Measurements from ENCODE around the gene WWOX. TPM values are rescaled to one million over a fixed set of nuclear protein-coding genes. Genes with fewer than 3 reads are reported as not detected.

The WWOX gene
- total RNA-seq, 2 donors from 2014 or later, result 33.8 to 82.5 TPM

- Histone ChIP-seq H3K36me3 (no peaks in the 10 kb centered on the region), H3K27ac (no peak overlapping the region)
- ATAC-seq (ENCODE audit: insufficient number of reproducible peaks, low FRiP score, low read depth), result no peak
These were observed 965.0 kb downstream of the WWOX start for GRCh38 chr16:79064256-79064972.

GRCh38 chr16:79066561-79066960, 967.1 kb downstream of the WWOX start:
- Histone ChIP-seq H3K4me1 (ENCODE audit: control insufficient read depth in 1 of 2, low read depth in 2 of 2) (no peaks in the 10 kb centered on the region), H3K27me3 (replicated peaks; ENCODE audit: insufficient read depth) (no peaks in the 10 kb centered on the region), H3K9me3 (no peaks in the 10 kb centered on the region), H3K36me3 (no peaks in the 10 kb centered on the region), H3K27ac (no peak overlapping the region), H3K4me3 (no peak overlapping the region)
- ATAC-seq (ENCODE audit: insufficient number of reproducible peaks, low FRiP score, low read depth) (no peak), DNase-seq (ENCODE audit: low spot score) (no peak)
- TF ChIP-seq CTCF (IDR thresholded peaks at IDR 0.05), result no peak

More at GRCh38 chr16:79064256-79064972, 965.0 kb downstream of the WWOX start:
- TF ChIP-seq CTCF (IDR thresholded peaks at IDR 0.05), result no peak
- H3K27me3 ChIP-seq (replicated peaks; ENCODE audit: insufficient read depth), result no peaks in the 10 kb centered on the region
- H3K4me3 ChIP-seq, result no peak overlapping the region
- no peaks in the 10 kb centered on the region for H3K4me1 ChIP-seq (ENCODE audit: control insufficient read depth in 1 of 2, low read depth in 2 of 2)
- DNase-seq (ENCODE audit: low spot score), result no peak
- H3K9me3 ChIP-seq, result no peaks in the 10 kb centered on the region

GRCh38 chr16:79067600-79067999, 968.1 kb downstream of the WWOX start:
- H3K27me3 ChIP-seq (replicated peaks; ENCODE audit: insufficient read depth), result no peaks in the 10 kb centered on the region
- H3K4me3 ChIP-seq, result no peak overlapping the region
- no peak overlapping the region for H3K27ac ChIP-seq
- H3K36me3 ChIP-seq, result no peaks in the 10 kb centered on the region
- TF ChIP-seq CTCF (IDR thresholded peaks at IDR 0.05), result no peak
- H3K4me1 ChIP-seq (ENCODE audit: control insufficient read depth in 1 of 2, low read depth in 2 of 2), result no peaks in the 10 kb centered on the region
- ATAC-seq (ENCODE audit: insufficient number of reproducible peaks, low FRiP score, low read depth), result no peak
- H3K9me3 ChIP-seq, result no peaks in the 10 kb centered on the region
- DNase-seq (ENCODE audit: low spot score), result no peak

- no peak for ATAC-seq (ENCODE audit: insufficient number of reproducible peaks, low FRiP score, low read depth)
- DNase-seq (ENCODE audit: low spot score), result no peak
- Histone ChIP-seq H3K4me1 (ENCODE audit: control insufficient read depth in 1 of 2, low read depth in 2 of 2) (no peaks in the 10 kb centered on the region), H3K27me3 (replicated peaks; ENCODE audit: insufficient read depth) (no peaks in the 10 kb centered on the region), H3K9me3 (no peaks in the 10 kb centered on the region), H3K36me3 (no peaks in the 10 kb centered on the region), H3K4me3 (no peak overlapping the region), H3K27ac (no peak overlapping the region)
- no peak for TF ChIP-seq CTCF (IDR thresholded peaks at IDR 0.05)
These were observed 969.7 kb downstream of the WWOX start for GRCh38 chr16:79069121-79069520.

GRCh38 chr16:79069633-79070032, 970.2 kb downstream of the WWOX start:
- no peak overlapping the region for H3K27ac ChIP-seq
- no peaks in the 10 kb centered on the region for H3K27me3 ChIP-seq (replicated peaks; ENCODE audit: insufficient read depth)
- H3K9me3 ChIP-seq, result no peaks in the 10 kb centered on the region
- H3K4me3 ChIP-seq, result no peak overlapping the region
- no peak for TF ChIP-seq CTCF (IDR thresholded peaks at IDR 0.05)
- ATAC-seq (ENCODE audit: insufficient number of reproducible peaks, low FRiP score, low read depth), result no peak
- DNase-seq (ENCODE audit: low spot score), result no peak
- no peaks in the 10 kb centered on the region for H3K36me3 ChIP-seq
- peaks cover 0 to under 1% of the 10 kb centered on the region in 2 donors for H3K4me1 ChIP-seq (ENCODE audit: control insufficient read depth in 1 of 2, low read depth in 2 of 2)
